ENCODE results near the gene PRKAR1B. TPM values are rescaled to one million over a fixed set of nuclear protein-coding genes. Genes with fewer than 3 reads are reported as not detected.

Gene PRKAR1B
- total and polyA plus RNA-seq, 8 donors, result 16.3 to 43.5 (median 37.6) TPM

- Histone ChIP-seq H3K4me1 (peaks cover 7 to 42% of the 10 kb centered on the region in 2 donors), H3K36me3 (peaks cover 0 to 3% of the 10 kb centered on the region in 2 donors), H3K27me3 (no peaks in the 10 kb centered on the region), H3K4me3 (no peak overlapping the region), H3K9me3 (no peaks in the 10 kb centered on the region), H3K27ac (peak overlapping the region; percentile 63 to 69)
- ATAC-seq, result no peak
- DNase-seq, result peak in 1 of 4 donors; percentile 53
- TF ChIP-seq, protein P1, sequence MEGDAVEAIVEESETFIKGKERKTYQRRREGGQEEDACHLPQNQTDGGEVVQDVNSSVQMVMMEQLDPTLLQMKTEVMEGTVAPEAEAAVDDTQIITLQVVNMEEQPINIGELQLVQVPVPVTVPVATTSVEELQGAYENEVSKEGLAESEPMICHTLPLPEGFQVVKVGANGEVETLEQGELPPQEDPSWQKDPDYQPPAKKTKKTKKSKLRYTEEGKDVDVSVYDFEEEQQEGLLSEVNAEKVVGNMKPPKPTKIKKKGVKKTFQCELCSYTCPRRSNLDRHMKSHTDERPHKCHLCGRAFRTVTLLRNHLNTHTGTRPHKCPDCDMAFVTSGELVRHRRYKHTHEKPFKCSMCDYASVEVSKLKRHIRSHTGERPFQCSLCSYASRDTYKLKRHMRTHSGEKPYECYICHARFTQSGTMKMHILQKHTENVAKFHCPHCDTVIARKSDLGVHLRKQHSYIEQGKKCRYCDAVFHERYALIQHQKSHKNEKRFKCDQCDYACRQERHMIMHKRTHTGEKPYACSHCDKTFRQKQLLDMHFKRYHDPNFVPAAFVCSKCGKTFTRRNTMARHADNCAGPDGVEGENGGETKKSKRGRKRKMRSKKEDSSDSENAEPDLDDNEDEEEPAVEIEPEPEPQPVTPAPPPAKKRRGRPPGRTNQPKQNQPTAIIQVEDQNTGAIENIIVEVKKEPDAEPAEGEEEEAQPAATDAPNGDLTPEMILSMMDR (IDR thresholded peaks at IDR 0.05), result no peak
- intact Hi-C loops (cut with DNase I), result no loop called here
These were observed 116.9 kb downstream of the PRKAR1B start for GRCh38 chr7:610141-610530.

DNA sequence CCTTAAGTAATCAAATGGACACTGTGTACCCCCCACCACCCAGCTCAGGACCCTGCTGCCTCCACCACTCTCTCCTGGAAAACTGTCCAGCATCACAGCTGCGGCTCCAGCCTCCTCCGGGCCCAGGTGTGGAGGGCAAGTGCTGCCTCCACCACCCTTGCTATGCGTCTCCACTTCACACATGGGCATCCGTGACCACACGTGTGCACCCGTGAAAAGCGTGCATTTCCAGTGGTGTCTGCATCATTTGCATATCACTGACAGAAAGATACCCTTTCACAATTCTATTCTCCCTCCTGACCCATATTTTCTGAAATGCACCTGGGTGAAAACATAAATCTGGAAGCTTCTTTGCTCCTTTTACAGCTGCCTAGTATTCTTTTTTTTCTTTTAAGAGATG lies 117.7 kb downstream of the PRKAR1B start:
- Histone ChIP-seq H3K27me3 (no peaks in the 10 kb centered on the region), H3K27ac (no peak overlapping the region), H3K9me3 (no peaks in the 10 kb centered on the region), H3K4me3 (no peak overlapping the region), H3K4me1 (peaks cover 7 to 50% of the 10 kb centered on the region in 2 donors), H3K36me3 (peaks cover 0 to 5% of the 10 kb centered on the region in 2 donors)
- intact Hi-C loops (cut with DNase I), result no loop called here
- ATAC-seq (no peak), DNase-seq (peak in 1 of 4 donors; percentile 28)
- TF ChIP-seq, protein P1 (IDR thresholded peaks at IDR 0.05), result no peak

DNA sequence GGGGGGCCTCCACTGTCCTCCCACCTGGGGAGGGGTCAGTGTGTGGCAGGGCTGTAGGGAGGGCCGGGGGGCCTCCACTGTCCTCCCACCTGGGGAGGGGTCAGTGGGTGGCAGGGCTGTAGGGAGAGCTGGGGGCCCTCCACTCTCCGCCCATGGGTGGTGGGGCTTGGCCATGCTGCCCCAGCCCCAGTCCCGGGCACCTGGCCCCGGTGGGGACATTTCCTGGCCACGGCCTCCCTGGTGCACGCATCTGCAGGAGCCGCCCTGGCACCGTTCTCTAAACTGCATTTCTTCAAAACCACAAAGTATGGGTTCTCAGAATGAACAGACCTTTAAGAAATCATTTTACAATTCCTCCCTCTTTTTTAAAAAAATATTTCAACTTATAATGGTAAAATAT lies 118.1 kb downstream of the PRKAR1B start:
- ATAC-seq (no peak), DNase-seq (peak in 1 of 4 donors; percentile 55)
- Histone ChIP-seq H3K9me3 (no peaks in the 10 kb centered on the region), H3K27me3 (no peaks in the 10 kb centered on the region), H3K27ac (no peak overlapping the region), H3K4me1 (peaks cover 8 to 53% of the 10 kb centered on the region in 2 donors), H3K4me3 (no peak overlapping the region), H3K36me3 (peaks cover 0 to 5% of the 10 kb centered on the region in 2 donors)
- TF ChIP-seq, protein P1 (IDR thresholded peaks at IDR 0.05), result no peak
- intact Hi-C loops (cut with DNase I), result no loop called here

GRCh38 chr7:608361-608760 lies 118.7 kb downstream of the PRKAR1B start:
- DNase-seq (no peak), ATAC-seq (no peak)
- H3K9me3 ChIP-seq, result no peaks in the 10 kb centered on the region
- no peak overlapping the region for H3K4me3 ChIP-seq
- peaks cover 0 to 5% of the 10 kb centered on the region in 2 donors for H3K36me3 ChIP-seq
- H3K27me3 ChIP-seq, result no peaks in the 10 kb centered on the region
- TF ChIP-seq, protein P1 (IDR thresholded peaks at IDR 0.05), result no peak
- peaks cover 11 to 58% of the 10 kb centered on the region in 2 donors for H3K4me1 ChIP-seq
- intact Hi-C loops (cut with DNase I), result no loop called here
- H3K27ac ChIP-seq, result peak overlapping the region in 1 of 2 donors; percentile 57

DNA sequence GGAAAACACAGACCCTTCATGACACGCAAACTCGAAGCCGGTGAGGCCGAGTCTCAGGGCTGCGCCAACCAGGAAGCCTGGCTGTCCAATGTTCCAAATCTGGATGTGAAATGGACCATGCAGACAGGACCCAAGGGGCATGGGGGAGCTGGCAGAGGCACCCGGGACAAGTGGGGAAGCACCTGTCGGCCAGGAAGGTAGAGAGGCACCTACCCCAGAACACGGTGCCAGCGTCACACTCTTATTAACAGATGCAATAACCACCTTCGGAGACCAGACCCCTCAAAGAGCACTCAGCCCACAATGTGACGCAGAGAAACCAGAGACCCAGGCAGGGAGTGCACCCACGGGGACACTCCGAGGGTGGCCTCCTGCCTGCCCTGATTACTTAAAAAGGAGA lies 119.1 kb downstream of the PRKAR1B start:
- H3K27me3 ChIP-seq, result no peaks in the 10 kb centered on the region
- ATAC-seq (no peak), DNase-seq (peak in 1 of 4 donors; percentile 45)
- peaks cover 0 to 5% of the 10 kb centered on the region in 2 donors for H3K36me3 ChIP-seq
- intact Hi-C loops (cut with DNase I), result no loop called here
- H3K4me3 ChIP-seq, result no peak overlapping the region
- H3K9me3 ChIP-seq, result no peaks in the 10 kb centered on the region
- peaks cover 11 to 62% of the 10 kb centered on the region in 2 donors for H3K4me1 ChIP-seq
- H3K27ac ChIP-seq, result peak overlapping the region in 1 of 2 donors; percentile 57
- TF ChIP-seq, protein P1 (IDR thresholded peaks at IDR 0.05), result no peak
